ENCODE measurements around the gene ARL6.
"Not testable (repeated sequence)": the region's sequence is repeated elsewhere in the genome, so short reads cannot be mapped to it uniquely, and the experiment has no call there.

The ARL6 gene

GRCh38 chr3:97821287-97821773 is 56.8 kb downstream of the ARL6 start:
- DNase-seq, result peak in 28 of 51 donors; percentile 19 to 78 (median 52)

- DNase-seq, result peak; percentile 9 to 90 (median 72)
Measured at GRCh38 chr3:97821774-97822358, 57.3 kb downstream of the ARL6 start, which contains the start of gene CRYBG3. CRYBG3 (plus strand) TSS chr3:97822011; CDS start chr3:97822207, 196 bp downstream.

GRCh38 chr3:97822359-97822775 is 57.8 kb downstream of the ARL6 start:
- peak in 39 of 51 donors; percentile 12 to 79 (median 47) for DNase-seq

GRCh38 chr3:97823046-97824004 is 58.8 kb downstream of the ARL6 start:
- peak in 16 of 51 donors; percentile 1 to 49 (median 10) for DNase-seq

GRCh38 chr3:97825101-97825500 is 60.5 kb downstream of the ARL6 start:
- DNase-seq, result no peak

- DNase-seq, result peak in 22 of 51 donors; percentile 0 to 58 (median 20)
Measured at GRCh38 chr3:97827741-97828471, 63.3 kb downstream of the ARL6 start.

- DNase-seq, result no peak
Measured at GRCh38 chr3:97829198-97829597, 64.6 kb downstream of the ARL6 start.

- no peak for DNase-seq
Measured at GRCh38 chr3:97830638-97831037, 66.1 kb downstream of the ARL6 start.

- DNase-seq, result no peak
Measured at GRCh38 chr3:97831140-97831539, 66.6 kb downstream of the ARL6 start.

GRCh38 chr3:97833184-97833583 is 68.6 kb downstream of the ARL6 start:
- not testable (repeated sequence) for DNase-seq

GRCh38 chr3:97835761-97836160 is 71.2 kb downstream of the ARL6 start:
- no peak for DNase-seq

GRCh38 chr3:97838393-97838792 is 73.8 kb downstream of the ARL6 start:
- no peak for DNase-seq

- DNase-seq, result no peak
Measured at GRCh38 chr3:97839944-97840343, 75.4 kb downstream of the ARL6 start.

- DNase-seq, result no peak
Measured at GRCh38 chr3:97841304-97841703, 76.7 kb downstream of the ARL6 start.

- no peak for DNase-seq
Measured at GRCh38 chr3:97841956-97842355, 77.4 kb downstream of the ARL6 start.

GRCh38 chr3:97848779-97849178 is 84.2 kb downstream of the ARL6 start:
- DNase-seq, result no peak
